Right lobe of liver (tissue), 6 donors: Measurements from ENCODE around the gene SPEF2. TPM values are rescaled to one million over a fixed set of nuclear protein-coding genes. Genes with fewer than 3 reads are reported as not detected.

Source experiments
- ATAC-seq, 4 donors: fragments of 200-7000 bp; cut with Tn5 transposase; one replicate each; pipeline ENCODE4 v1.9.1; 2020; ENCODE audit warnings: mild to moderate bottlenecking in 4 of 4, moderate library complexity in 4 of 4
- DNase-seq, 3 donors: peaks; one replicate each; pipeline ENCODE4 v3.0.0-alpha.2; 2020
- H3K27ac ChIP-seq, 3 donors: fragments of 200-600 bp; one replicate each; pipeline ENCODE4 v1.8.0; 2022
- H3K27me3 ChIP-seq, 2 donors: fragments of 200-600 bp; one replicate each; pipeline ENCODE4 v1.8.0; 2022
- H3K36me3 ChIP-seq, 4 donors: fragments of 200-600 bp; sonication (generic) in 1 of 4; one replicate each; pipeline versions ENCODE4 v1.5.1 to v1.8.0; 2017 to 2022; ENCODE audit warnings: control low read depth in 1 of 4
- H3K4me1 ChIP-seq, 4 donors: fragments of 200-600 bp; sonication (generic) in 1 of 4; one replicate each; pipeline versions ENCODE4 v1.5.1 to v1.8.0; 2017 to 2022; ENCODE audit warnings: control low read depth in 1 of 4
- H3K4me3 ChIP-seq, 3 donors: fragments of 200-600 bp; one replicate each; pipeline ENCODE4 v1.8.0; 2022
- H3K9me3 ChIP-seq, 4 donors: fragments of 200-600 bp; sonication (generic) in 1 of 4; one replicate each; pipeline versions ENCODE4 v1.5.1 to v1.8.0; 2017 to 2022; ENCODE audit warnings: control low read depth in 1 of 4
- CTCF ChIP-seq, 4 donors: fragments of 200-600 bp in 3 of 4; fragments of 450-650 bp in 1 of 4; IDR thresholded peaks; one replicate each; pipeline versions ENCODE4 v1.5.1 to v1.8.0; 2016 to 2022; ENCODE audit warnings: antibody characterized with exemption in 4 of 4, mild to moderate bottlenecking in 2 of 4
- POLR2A ChIP-seq: fragments of 450-650 bp; IDR thresholded peaks from one replicate; pipeline ENCODE4 v1.6.1; 2017; ENCODE audit warnings: antibody characterized with exemption, mild to moderate bottlenecking
- WGBS: methylation state at CpG from one replicate; pipeline ENCODE4 v1.1.6; 2018; ENCODE audit warnings: low coverage, low lambda C conversion rate; ENCODE audit not compliant: insufficient coverage; ENCODE audit errors: missing lambda C conversion rate; 5-methylcytosine and 5-hydroxymethylcytosine counted together
- intact Hi-C, 2 donors: fragments of 100-400 bp; cut with DNase I; formaldehyde crosslinking; loops; one replicate each; pipeline versions ENCODE4 v1.11.2 to v1.14.1; 2022
- total RNA-seq, 6 experiments: library from RNA; depleted of rRNA in 2 of 6; stranded (reverse); fragments of >200 nt in 2 of 6; fragmentation: NEBNext Ultra II Directional in 3 of 6; extraction: Animal tissue kit (Norgen Biotek cat#: 25700) in 3 of 6; gene quantifications; one replicate each; pipeline versions ENCODE4 v1.1.0 to v1.2.4, GENCODE V29; 2016 to 2023
- donor health status: DM: no; HTN: yes; CAD: no.
- donor health status: DM: no; HTN: no; CAD: no.
- donor health status: DM: no; HTN: no; CAD: no.
- donor health status: DM: no; HTN: yes; CAD: no.
- donor health status: DM: no; HTN: yes; CAD: no.

Gene SPEF2
- total RNA-seq, 6 experiments from 2014 or later, result 0.74 to 3.3 (median 2.0) TPM

- 83% methylated on average over 1 of the region's 1 CpG for WGBS
These were observed 8.4 kb downstream of the SPEF2 start for GRCh38 chr5:35626108-35626507.

GRCh38 chr5:35626553-35626952 lies 8.9 kb downstream of the SPEF2 start:
- Histone ChIP-seq H3K4me1 (no peaks in the 10 kb centered on the region), H3K36me3 (no peaks in the 10 kb centered on the region), H3K27ac (no peak overlapping the region), H3K4me3 (no peak overlapping the region), H3K27me3 (no peaks in the 10 kb centered on the region), H3K9me3 (no peaks in the 10 kb centered on the region)
- WGBS, result 71% methylated on average over 1 of the region's 1 CpG
- intact Hi-C loops, result no loop called here
- ATAC-seq (no peak), DNase-seq (no peak)
- TF ChIP-seq CTCF (IDR thresholded peaks at IDR 0.05) (no peak), POLR2A (no peak)

More at GRCh38 chr5:35626108-35626507, 8.4 kb downstream of the SPEF2 start:
- no peaks in the 10 kb centered on the region for H3K36me3 ChIP-seq
- H3K27me3 ChIP-seq, result no peaks in the 10 kb centered on the region
- H3K9me3 ChIP-seq, result no peaks in the 10 kb centered on the region
- no peak overlapping the region for H3K4me3 ChIP-seq
- intact Hi-C loops, result no loop called here
- H3K4me1 ChIP-seq, result no peaks in the 10 kb centered on the region
- DNase-seq, result no peak
- no peak overlapping the region for H3K27ac ChIP-seq
- TF ChIP-seq POLR2A, result no peak
- TF ChIP-seq CTCF (IDR thresholded peaks at IDR 0.05), result no peak
- ATAC-seq, result no peak

GRCh38 chr5:35634326-35634725 lies 16.7 kb downstream of the SPEF2 start:
- no peaks in the 10 kb centered on the region for H3K4me1 ChIP-seq
- H3K27ac ChIP-seq, result no peak overlapping the region
- H3K4me3 ChIP-seq, result no peak overlapping the region
- intact Hi-C loops, result no loop called here
- no peaks in the 10 kb centered on the region for H3K9me3 ChIP-seq
- no peaks in the 10 kb centered on the region for H3K27me3 ChIP-seq
- no peak for ATAC-seq
- DNase-seq, result no peak
- no peak for TF ChIP-seq CTCF (IDR thresholded peaks at IDR 0.05)
- no peaks in the 10 kb centered on the region for H3K36me3 ChIP-seq

- Histone ChIP-seq H3K36me3 (no peaks in the 10 kb centered on the region), H3K9me3 (no peaks in the 10 kb centered on the region), H3K4me3 (no peak overlapping the region), H3K27me3 (no peaks in the 10 kb centered on the region), H3K27ac (no peak overlapping the region), H3K4me1 (peaks cover 0 to 4% (median 0%) of the 10 kb centered on the region in 4 donors)
- ATAC-seq (peak; percentile 61 to 85 (median 80)), DNase-seq (no peak)
- no peak for TF ChIP-seq POLR2A
- no peak for TF ChIP-seq CTCF (IDR thresholded peaks at IDR 0.05)
- intact Hi-C loops, result no loop called here
- 41% methylated on average over 4 of the region's 4 CpGs for WGBS
These were observed 23.0 kb downstream of the SPEF2 start for GRCh38 chr5:35640623-35641022.

- 69% methylated on average over 2 of the region's 3 CpGs for WGBS
These were observed 26.9 kb downstream of the SPEF2 start for GRCh38 chr5:35644543-35644942.

More at GRCh38 chr5:35644543-35644942, 26.9 kb downstream of the SPEF2 start:
- TF ChIP-seq CTCF (IDR thresholded peaks at IDR 0.05) (no peak), POLR2A (no peak)
- Histone ChIP-seq H3K9me3 (no peaks in the 10 kb centered on the region), H3K27me3 (no peaks in the 10 kb centered on the region), H3K4me3 (no peak overlapping the region), H3K36me3 (no peaks in the 10 kb centered on the region), H3K4me1 (peaks cover 0 to 4% (median 0%) of the 10 kb centered on the region in 4 donors), H3K27ac (no peak overlapping the region)
- no peak for DNase-seq
- ATAC-seq, result no peak
- intact Hi-C loops, result no loop called here
